MV-4-11 (cell line): ENCODE measurements around the gene MGME1.

ENCODE experiments used
- DNase-seq: peaks from one replicate; lab custom pipeline; 2025; lab: John Stamatoyannopoulos, UW

Gene MGME1, protein sequence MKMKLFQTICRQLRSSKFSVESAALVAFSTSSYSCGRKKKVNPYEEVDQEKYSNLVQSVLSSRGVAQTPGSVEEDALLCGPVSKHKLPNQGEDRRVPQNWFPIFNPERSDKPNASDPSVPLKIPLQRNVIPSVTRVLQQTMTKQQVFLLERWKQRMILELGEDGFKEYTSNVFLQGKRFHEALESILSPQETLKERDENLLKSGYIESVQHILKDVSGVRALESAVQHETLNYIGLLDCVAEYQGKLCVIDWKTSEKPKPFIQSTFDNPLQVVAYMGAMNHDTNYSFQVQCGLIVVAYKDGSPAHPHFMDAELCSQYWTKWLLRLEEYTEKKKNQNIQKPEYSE

DNA sequence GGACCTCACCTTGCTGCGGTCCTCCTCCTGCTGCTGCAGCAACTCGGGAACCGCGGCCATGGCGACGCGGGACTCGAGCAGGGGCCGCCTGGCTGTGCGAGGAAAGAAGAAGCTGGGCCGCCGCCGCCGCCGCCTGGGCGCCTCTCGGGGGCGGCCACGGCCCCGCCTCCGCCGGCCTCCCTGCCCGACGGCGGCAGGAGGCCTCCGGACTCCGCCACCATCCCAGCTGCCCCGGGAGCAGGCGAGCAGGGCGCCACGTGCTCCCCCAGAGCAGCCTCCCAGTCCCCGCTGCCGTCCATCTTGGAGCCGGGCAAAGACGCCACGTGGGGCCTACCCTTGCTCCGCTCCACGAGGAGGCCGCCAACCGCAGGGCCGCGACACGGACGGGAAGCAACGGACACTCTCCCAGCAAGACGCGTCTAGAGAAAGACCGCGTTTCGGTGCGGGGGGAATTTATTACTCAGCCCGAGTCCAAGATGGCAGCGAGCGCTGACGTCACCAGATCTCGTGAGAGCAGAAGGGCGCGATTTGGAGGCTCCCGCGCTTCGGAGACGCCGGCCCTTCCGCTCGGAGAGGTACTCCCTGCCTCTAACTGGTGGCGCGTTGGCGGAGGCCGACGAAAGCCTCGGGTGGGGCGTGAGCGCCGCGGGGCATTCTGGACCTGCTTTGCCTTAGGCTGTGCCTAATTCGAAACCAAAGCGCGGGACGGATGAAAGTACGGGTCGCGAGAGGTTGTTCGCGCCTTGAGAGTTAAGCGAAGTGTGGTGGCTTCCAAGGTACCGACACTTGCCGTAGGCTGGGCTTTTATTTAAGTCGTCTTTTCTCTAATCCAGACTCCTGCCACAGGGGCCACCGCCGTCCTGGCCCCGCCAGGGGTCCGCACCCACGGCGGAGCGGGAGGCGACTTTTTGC is at the start of gene MGME1, which contains the start of gene SNX5:
TSS of gene MGME1 (plus strand) at position 653 of the 912 bp plus-strand sequence. CDS start 842 bp downstream, outside the sequence.
TSS of gene SNX5 (minus strand) at position 429 of the 912 bp plus-strand sequence. CDS start at position 60, 369 bp downstream.
- peak; percentile 98 for DNase-seq

- DNase-seq: no peak
Observed at GRCh38 chr20:17919149-17919548, 49.7 kb upstream of the MGME1 start.

GRCh38 chr20:17921774-17922173 is 47.0 kb upstream of the MGME1 start:
- no peak for DNase-seq

DNA sequence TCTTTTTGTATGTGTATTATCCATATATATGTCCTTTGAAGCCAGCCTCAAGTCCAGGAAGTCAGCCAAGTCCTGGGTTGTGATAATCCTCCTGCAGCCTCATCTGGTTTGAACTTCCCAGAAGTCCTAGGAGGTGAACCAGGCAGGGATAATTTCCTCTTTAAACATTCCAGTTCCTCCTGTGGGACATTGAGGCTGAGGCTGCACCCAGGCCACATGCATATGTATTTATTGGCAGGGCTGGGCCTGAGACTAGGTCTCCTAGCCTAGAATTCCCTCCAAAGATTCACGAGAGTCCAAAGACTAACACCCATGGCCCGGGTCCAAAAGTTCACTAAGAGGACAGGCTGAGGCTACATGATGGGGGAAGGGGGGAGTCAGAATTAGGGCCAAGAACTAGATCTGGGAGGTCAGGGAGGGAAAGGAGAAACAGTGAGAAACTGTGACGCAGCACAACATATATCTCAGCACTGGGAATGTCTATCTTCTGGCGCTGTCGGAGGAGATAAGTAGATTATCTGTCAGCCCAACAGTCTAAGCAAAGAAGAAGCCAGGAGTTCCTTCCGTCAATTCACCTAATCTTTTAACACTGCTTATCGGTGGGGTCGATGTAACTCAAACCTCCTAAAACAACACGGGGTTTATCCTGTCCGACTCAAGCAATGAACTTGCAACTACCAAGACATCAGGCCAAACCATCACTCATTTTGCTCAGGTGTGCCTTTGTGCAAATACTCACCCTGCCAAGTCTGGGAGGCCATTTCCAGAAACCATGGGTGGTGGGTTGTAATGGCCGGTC is 43.5 kb upstream of the MGME1 start:
- no peak for DNase-seq

DNA sequence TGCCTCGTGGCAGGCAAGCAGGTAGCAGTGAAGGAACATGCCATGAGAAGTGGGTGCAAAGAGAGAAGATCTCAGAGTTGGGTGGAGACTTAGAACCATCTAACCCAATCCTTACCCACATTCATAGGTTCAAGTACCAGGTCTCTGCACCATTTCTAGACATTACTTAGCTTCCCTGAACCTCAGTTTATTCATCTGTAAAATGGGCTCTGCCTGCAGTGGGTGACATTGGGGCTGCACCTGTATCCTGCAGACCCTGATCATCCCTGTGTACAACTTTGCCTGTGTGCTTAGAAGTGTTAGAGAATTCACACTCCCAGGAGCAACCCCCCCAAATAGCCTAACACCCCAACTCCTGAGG is 42.9 kb upstream of the MGME1 start:
- DNase-seq: no peak

DNA sequence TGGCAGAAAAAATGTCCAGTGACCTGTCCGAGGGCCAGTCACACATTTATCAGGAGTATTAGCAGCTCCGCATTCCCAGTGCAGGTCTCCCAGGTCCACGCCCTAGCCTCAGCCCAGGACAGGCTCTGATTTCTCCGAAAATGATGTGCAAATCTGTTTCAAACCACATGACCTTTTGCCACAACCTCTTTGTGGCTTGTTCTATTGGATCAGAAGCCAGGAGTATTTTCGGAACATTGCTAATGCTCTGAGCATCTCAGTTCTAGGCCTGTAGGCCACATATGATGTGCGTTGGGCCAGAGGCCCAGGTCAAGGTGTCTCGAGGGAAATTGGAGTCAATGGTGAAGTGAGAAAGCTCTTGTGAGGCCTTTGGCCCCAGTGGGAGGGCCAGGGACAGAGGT is 40.6 kb upstream of the MGME1 start:
- DNase-seq: no peak

DNA sequence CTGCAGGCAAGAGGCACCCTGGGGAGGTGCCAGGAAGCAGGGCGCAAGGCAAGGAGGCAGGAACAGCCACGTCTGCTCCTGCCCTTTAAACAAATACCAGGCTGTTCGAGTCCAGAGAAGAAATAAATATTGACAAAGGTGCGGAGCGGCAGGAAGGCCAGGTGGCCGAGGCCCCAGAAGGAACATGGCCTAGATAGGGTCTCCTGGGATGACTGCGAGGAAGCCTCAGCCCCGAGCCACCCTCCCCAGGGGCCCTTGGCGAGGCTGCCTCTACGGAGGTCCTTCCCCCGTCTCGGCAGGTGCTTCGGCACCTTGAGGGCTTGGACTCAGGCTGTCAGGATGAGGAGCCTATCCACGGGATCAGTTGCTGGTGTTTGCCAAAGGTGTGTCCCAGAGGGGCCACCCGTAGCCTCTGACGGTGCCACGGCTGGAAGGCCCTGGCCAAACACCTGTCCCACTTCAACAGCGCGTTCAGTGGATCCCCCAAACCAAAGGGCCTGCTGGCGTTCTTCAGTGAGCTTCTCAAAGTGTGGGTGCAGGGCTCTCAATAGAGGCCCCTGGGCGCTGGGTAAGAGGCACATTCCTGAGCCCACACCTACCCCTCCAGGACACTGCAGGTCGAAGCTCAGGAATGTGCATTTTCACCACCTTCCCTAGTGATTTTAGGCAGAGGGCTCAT is 40.0 kb upstream of the MGME1 start:
- no peak for DNase-seq

DNA sequence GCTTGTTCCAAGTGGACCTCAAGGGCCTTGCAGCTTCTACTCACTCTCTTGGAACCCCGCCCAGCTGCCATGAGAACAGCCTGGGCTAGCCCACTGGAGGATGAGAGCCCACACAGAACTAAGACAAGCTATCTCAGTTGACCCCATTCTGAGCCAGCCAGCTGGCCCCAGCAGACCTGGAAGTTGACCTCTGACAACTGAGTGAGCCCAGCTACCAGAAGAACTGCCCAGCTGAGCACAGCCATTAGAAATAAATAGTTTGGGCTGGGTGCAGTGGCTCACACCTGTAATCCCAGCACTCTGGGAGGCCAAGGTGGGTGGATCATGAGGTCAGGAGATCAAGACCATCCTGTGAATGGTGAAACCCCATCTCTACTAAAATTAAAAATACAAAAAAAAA is 37.3 kb upstream of the MGME1 start:
- no peak for DNase-seq

GRCh38 chr20:17932396-17932795 is 36.4 kb upstream of the MGME1 start:
- DNase-seq: no peak

- DNase-seq: no peak
Observed at GRCh38 chr20:17933121-17933520, 35.7 kb upstream of the MGME1 start.

GRCh38 chr20:17933711-17934110 is 35.1 kb upstream of the MGME1 start:
- peak; percentile 32 for DNase-seq

DNA sequence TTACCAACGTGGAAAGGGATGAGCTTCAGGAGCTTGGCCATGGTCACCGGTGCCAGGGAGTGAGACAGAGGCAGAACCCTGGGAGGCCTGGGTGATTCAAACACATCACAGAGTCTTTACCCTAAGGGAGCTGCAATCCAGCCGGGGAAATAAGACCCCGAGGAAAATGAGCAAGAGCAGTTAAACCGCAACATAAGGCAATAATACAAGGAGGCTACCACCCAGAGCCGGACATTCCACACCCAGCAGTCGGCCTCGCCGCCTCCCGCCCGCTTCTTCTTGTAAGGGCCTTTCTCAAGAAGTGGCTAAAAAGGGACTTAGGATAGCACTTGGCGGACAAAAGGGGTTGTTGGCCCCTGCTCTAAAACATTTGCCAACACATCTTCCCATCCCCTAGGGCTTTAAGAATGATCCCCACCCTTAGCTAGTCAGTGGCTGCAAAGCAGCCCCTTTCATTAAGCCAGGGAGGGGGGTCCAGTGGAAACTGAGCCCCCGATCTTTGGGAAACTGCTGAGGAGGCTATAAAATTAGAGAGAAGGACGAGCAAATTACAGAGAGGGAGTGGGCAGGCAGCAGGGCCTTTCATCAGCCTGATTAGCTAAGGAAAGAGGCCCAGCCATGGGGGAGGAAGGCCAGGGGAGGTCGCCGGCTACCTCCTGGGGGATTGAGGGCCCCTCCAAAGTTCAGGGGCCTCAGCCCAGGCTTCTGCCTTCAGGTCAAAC is 34.5 kb upstream of the MGME1 start:
- peak; percentile 35 for DNase-seq

DNA sequence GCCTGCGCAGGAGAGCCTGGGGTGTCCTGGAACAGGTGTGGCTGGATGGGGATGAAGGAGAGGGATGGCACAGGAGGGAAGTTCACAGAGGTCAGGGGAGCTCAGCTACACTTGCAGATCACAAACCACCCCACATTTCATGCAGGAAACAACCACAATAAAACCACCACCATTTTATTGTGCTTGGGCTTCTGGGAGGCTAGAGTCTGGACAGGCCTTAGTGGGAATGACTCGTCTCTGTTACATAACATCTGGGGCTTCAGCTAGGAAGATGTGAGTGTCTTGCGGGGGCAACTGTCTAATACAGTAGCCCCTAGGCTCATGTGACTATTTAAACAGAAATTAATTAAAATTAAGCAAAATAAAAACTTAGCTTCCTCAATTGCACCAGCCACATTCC is 33.6 kb upstream of the MGME1 start:
- peak; percentile 44 for DNase-seq

DNA sequence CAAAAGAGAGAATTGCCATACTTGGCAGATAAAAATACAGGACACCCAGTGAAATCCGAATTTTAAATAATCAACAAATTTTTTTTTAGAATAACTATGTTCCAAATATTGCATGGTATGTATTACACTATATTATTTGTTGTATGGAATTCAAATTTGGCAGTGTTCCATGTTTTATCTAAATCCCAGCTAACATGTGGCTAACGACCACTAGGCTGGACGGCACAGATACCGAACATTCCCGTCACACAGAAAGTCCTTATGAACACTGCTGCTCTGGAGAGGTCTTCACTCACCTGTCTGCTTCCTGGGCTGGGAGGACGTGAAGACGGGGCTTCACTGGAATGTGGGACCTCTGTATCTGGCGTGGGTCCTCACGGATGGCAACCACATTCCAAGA is 33.1 kb upstream of the MGME1 start:
- DNase-seq: no peak

DNA sequence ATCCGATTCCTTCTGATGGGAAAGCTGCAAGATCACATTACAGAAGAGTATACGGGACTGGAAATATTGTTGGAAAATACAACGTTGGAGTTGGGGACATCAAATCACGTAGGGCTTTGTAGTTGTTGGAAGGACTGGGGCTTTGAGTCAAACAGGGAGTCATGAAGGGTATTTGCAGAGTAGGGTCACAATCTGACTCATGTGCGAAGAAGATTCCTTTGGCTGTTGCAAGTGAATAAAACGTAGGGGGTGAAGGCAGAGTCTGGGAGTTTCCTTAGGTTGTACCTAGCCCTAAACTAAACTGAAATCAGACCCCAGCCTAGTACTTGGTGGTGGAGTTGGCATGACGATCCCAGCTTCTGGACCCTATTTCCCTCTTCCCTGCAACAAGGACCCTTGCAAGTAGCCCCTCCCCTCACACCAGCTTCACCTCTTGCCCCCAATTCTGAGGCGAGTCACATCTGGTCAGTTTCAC is 32.5 kb upstream of the MGME1 start:
- no peak for DNase-seq

GRCh38 chr20:17936761-17937732 is 31.8 kb upstream of the MGME1 start:
- DNase-seq: no peak

- peak; percentile 64 for DNase-seq
Observed at GRCh38 chr20:17938871-17939619, 29.8 kb upstream of the MGME1 start.

DNA sequence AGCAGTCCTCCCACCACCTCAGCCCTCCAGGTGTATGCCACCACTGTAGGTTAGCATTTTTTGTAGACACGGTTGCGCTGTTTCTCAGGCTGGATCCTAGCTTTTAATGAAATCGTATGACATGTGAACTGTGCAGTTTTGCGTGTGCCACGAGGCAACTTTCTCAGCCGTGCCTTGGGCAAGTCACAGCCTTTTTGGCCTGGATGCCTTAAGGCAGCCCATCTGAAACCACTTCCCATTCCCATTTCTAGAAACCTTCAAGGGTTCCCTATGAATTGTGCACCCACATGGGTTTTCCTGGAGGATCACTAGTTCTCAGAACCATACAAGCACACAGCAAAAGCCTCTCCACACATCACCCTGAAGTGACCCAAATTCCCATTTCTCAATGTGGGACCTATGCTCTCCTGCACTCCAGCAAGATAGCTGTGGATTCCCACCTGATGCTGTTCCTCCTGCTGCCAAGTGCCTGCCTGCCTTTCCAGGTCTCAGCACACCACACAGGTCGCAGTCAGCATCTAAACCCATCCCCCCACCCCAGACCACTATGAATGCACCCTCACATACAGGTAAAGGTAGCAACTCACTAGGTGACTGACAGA is 29.1 kb upstream of the MGME1 start:
- DNase-seq: peak; percentile 47
